ENCODE measurements around the gene BRD3OS. TPM values are rescaled to one million over a fixed set of nuclear protein-coding genes. Genes with fewer than 3 reads are reported as not detected.

BRD3OS gene
- total and polyA plus RNA-seq, 10 of the 15 experiments (the other 5 are each of a cell fraction or from before 2014, with no cell fraction given): 2.1 to 13.7 (median 10.7) TPM

GRCh38 chr9:133992780-133993634 is 32.3 kb upstream of the BRD3OS start (continued):
- TF ChIP-seq ELK1 (IDR thresholded peaks at IDR 0.05; ENCODE audit: low read depth, low read length): no peak
- peak; percentile 66; the same call in 1 of the 2 replicates for TF ChIP-seq MLLT1 (IDR thresholded peaks at IDR 0.05)
- no peak for TF ChIP-seq IRF5 (IDR thresholded peaks at IDR 0.05; ENCODE audit: borderline replicate concordance)
- no peak for TF ChIP-seq CREB1 (IDR thresholded peaks at IDR 0.05; ENCODE audit: low read depth)
- no peak for TF ChIP-seq STAT1 (conservative IDR thresholded peaks at IDR 0.05)
- TF ChIP-seq KAT2A (conservative IDR thresholded peaks at IDR 0.05; ENCODE audit: control insufficient read depth, low read depth, low read length): no peak
- no peak for TF ChIP-seq ESRRA (IDR thresholded peaks at IDR 0.05; ENCODE audit: low read length)
- no peak for TF ChIP-seq ZNF592 (IDR thresholded peaks at IDR 0.05)
- TF ChIP-seq MXI1 (IDR thresholded peaks at IDR 0.05; ENCODE audit: low read depth, low read length): peak; percentile 34; the same call in 1 of the 2 replicates
- TF ChIP-seq USF2 (IDR thresholded peaks at IDR 0.05; ENCODE audit: borderline replicate concordance, low read depth, low read length): no peak
- no peak for TF ChIP-seq SMARCA5 (IDR thresholded peaks at IDR 0.05)
- TF ChIP-seq NFIC (IDR thresholded peaks at IDR 0.05; ENCODE audit: low read depth, low read length): no peak
- TF ChIP-seq POU2F2 (IDR thresholded peaks at IDR 0.05; ENCODE audit: borderline replicate concordance, low read depth, low read length): no peak
- no peak; the same call in 1 of the 2 replicates for TF ChIP-seq PML (IDR thresholded peaks at IDR 0.05; ENCODE audit: low read length)
- TF ChIP-seq TARDBP (IDR thresholded peaks at IDR 0.05; ENCODE audit: borderline replicate concordance): no peak
- TF ChIP-seq CREM (IDR thresholded peaks at IDR 0.05; ENCODE audit: low read depth): no peak
- TF ChIP-seq MYB (IDR thresholded peaks at IDR 0.05; ENCODE audit: borderline replicate concordance, low read depth, low read length): no peak

Measured in GM12878 (cell line).